Type B pancreatic cell (in vitro differentiated cells): ENCODE results near the gene CYBRD1. TPM values are rescaled to one million over a fixed set of nuclear protein-coding genes. Genes with fewer than 3 reads are reported as not detected.

ENCODE experiments used
- DNase-seq: peaks from one replicate; pipeline ENCODE4 v3.0.0; 2021; ENCODE audit warnings: mixed read lengths; ENCODE audit not compliant: unreplicated experiment; ENCODE audit errors: extremely low spot score
- H3K27ac Mint-ChIP-seq: 2 replicates; pipeline ENCODE4 v1.8.0; 2021; ENCODE audit warnings: mild to moderate bottlenecking, mixed read lengths
- H3K27me3 Mint-ChIP-seq: 2 replicates; pipeline ENCODE4 v1.8.0; 2021; ENCODE audit warnings: mixed read lengths
- H3K36me3 Mint-ChIP-seq: 2 replicates; pipeline ENCODE4 v1.8.0; 2021; ENCODE audit warnings: mixed read lengths
- H3K4me1 Mint-ChIP-seq: one replicate; pipeline ENCODE4 v1.8.0; 2021; ENCODE audit warnings: mixed read lengths; ENCODE audit not compliant: unreplicated experiment
- H3K4me3 Mint-ChIP-seq: 2 replicates; pipeline ENCODE4 v1.8.0; 2021; ENCODE audit warnings: mild to moderate bottlenecking, mixed read lengths
- H3K9me3 Mint-ChIP-seq: 2 replicates; pipeline ENCODE4 v1.8.0; 2021; ENCODE audit warnings: mixed read lengths
- total RNA-seq: library from RNA; stranded (reverse); gene quantifications from 2 replicates; pipeline ENCODE4 v1.2.1, GENCODE V29; 2021; ENCODE audit warnings: low replicate concordance
- TF ChIP-seq, protein P1 (sequence below): fragments of 200-600 bp; sonication (generic); conservative IDR thresholded peaks from 2 replicates; pipeline ENCODE4 v1.5.0; 2021; ENCODE audit warnings: antibody characterized with exemption, mild to moderate bottlenecking

CYBRD1 gene
- total RNA-seq, 1 donor from 2014 or later, result 21.1 TPM

DNA sequence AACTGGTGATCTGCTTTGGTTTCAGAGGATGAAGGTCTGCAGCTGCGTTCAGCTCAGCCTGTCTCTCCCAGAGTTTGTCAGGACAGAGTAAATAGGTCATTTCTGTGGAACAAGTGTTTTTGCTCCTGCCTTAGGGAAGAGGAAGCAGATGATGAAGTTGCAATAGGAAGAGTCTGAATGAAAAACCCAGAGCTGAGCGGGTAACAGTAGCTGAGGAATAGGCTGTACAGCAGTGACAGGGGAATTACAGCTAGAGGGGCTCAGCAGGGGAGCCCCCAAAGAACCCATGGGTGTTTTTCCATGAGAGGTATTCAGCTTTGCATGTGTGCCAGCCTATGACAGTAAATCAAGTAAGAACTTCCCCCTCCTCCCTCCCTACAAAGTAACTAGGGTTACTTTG is 10.3 kb upstream of the CYBRD1 start:
- H3K27ac Mint-ChIP-seq, result no peak overlapping the region
- no peak for DNase-seq
- peaks cover 8% of the 10 kb centered on the region for H3K27me3 Mint-ChIP-seq
- TF ChIP-seq, protein P1, sequence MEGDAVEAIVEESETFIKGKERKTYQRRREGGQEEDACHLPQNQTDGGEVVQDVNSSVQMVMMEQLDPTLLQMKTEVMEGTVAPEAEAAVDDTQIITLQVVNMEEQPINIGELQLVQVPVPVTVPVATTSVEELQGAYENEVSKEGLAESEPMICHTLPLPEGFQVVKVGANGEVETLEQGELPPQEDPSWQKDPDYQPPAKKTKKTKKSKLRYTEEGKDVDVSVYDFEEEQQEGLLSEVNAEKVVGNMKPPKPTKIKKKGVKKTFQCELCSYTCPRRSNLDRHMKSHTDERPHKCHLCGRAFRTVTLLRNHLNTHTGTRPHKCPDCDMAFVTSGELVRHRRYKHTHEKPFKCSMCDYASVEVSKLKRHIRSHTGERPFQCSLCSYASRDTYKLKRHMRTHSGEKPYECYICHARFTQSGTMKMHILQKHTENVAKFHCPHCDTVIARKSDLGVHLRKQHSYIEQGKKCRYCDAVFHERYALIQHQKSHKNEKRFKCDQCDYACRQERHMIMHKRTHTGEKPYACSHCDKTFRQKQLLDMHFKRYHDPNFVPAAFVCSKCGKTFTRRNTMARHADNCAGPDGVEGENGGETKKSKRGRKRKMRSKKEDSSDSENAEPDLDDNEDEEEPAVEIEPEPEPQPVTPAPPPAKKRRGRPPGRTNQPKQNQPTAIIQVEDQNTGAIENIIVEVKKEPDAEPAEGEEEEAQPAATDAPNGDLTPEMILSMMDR, result no peak
- H3K4me3 Mint-ChIP-seq, result no peak overlapping the region
- H3K36me3 Mint-ChIP-seq, result no peaks in the 10 kb centered on the region
- no peaks in the 10 kb centered on the region for H3K9me3 Mint-ChIP-seq
- no peaks in the 10 kb centered on the region for H3K4me1 Mint-ChIP-seq

DNA sequence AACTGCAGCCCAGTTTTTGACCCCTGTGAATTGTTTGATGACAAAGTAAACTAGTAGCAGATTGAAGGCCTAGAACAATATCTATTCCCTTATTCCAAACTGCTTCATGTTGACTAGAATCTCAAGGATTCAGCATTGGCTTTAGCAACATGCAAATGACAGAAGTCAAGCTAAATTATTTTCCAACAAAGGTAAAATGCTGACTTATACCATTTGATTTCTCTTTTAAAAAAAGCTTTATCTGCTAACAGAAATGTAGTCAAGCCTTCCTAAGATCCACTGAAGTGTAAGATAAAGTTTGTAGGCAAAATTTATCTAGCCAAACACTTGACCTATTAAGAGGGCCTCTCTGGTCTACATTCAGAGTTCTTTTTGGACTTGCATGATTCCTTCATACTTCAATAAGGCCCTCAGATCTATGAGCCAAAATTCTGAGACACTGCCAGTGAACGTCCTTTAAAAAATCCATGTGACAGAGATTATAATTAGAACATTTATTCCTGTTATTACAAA is 9.5 kb upstream of the CYBRD1 start:
- no peak for DNase-seq
- H3K4me1 Mint-ChIP-seq, result no peaks in the 10 kb centered on the region
- TF ChIP-seq, protein P1, result no peak
- H3K27ac Mint-ChIP-seq, result no peak overlapping the region
- no peaks in the 10 kb centered on the region for H3K9me3 Mint-ChIP-seq
- no peak overlapping the region for H3K4me3 Mint-ChIP-seq
- peaks cover 8% of the 10 kb centered on the region for H3K27me3 Mint-ChIP-seq
- no peaks in the 10 kb centered on the region for H3K36me3 Mint-ChIP-seq

DNA sequence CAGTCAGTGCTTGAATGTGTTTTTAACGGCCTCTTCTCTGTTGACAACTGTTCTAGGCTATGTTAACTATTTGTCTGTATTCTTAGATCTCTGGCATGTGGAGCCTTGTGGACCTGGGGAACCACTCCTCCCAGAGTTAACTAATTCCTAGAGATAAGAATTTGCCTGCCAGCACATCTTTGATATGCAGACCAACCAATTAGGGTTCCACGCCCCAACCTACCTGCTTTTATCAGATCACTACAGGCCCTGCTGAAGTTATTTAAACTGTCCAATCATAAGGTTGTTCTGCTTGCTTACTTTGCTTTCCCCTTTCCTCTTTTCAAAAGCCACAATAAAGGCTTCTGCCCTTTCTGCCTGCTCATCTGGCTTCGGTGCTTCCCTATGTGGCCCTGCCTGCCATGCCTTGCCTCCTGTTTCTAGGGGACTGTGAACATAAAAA is 8.5 kb upstream of the CYBRD1 start:
- Mint-ChIP-seq H3K4me1 (no peaks in the 10 kb centered on the region), H3K27me3 (peaks cover 9% of the 10 kb centered on the region), H3K9me3 (no peaks in the 10 kb centered on the region), H3K4me3 (no peak overlapping the region), H3K27ac (peak overlapping the region; percentile 13), H3K36me3 (no peaks in the 10 kb centered on the region)
- no peak for DNase-seq
- TF ChIP-seq, protein P1, result no peak

DNA sequence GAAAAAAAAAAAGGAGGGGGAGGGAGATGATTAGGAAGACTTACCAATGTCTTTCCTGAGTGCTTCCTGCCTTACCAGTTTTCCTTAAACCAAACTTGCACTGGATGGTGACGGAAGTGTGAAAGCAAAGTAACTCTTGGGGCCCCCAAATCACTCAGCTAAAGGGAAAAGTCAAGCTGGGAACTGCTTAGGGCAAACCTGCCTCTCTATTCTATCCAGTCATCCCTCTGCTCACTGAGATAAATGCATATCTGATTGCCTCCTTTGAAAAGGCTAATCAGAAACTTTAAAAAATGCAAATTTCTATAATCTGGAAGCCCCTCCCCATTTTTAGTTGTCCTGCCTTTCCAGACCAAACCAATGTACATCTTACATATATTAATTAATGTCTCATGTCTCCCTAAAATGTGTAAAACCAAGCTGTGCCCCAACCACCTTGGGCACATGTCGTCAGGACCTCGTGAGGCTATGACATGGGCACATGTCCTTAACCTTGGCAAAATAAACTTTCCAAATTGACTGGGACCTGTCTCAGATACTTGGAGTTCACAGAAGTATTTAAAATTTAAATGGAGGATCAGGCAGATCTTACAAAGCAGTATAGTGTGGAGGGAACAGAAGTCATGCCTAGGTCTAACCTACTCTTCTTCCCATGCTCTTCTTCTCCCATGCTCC is 7.2 kb upstream of the CYBRD1 start:
- DNase-seq, result no peak
- H3K27me3 Mint-ChIP-seq, result peaks cover 21% of the 10 kb centered on the region
- no peaks in the 10 kb centered on the region for H3K9me3 Mint-ChIP-seq
- no peaks in the 10 kb centered on the region for H3K4me1 Mint-ChIP-seq
- no peak overlapping the region for H3K27ac Mint-ChIP-seq
- H3K4me3 Mint-ChIP-seq, result no peak overlapping the region
- no peaks in the 10 kb centered on the region for H3K36me3 Mint-ChIP-seq
- TF ChIP-seq, protein P1, result no peak

DNA sequence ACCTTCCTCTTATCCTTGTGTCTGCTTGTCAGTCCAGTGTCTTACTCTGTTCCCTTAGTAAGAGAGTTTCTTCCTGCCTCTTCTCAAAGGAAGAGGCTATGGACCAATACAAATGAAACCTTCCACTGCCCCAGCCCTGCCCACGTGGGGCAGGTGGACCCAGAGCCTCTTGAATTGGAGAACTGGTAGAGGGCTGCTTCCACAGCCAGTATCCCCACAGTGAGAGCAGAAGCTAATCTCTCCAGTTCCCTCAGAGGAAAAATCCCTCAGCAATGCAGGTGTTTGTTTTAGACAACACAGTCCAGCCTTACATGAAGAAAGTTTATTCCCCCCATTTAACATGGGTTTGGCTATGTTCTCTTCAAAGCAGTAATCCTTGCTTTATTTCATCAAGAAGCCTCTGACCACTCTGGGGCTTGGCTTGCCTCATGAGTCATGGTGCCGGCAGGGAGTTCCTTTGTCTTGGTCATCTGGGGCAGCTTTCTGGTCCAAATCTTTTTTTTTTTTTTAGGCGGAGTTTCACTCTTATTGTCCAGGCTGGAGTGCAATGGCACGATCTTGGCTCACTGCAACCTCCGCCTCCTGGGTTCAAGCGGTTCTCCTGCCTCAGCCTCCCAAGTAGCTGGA is 6.5 kb upstream of the CYBRD1 start:
- Mint-ChIP-seq H3K27me3 (peaks cover 22% of the 10 kb centered on the region), H3K9me3 (no peaks in the 10 kb centered on the region), H3K36me3 (no peaks in the 10 kb centered on the region), H3K4me1 (no peaks in the 10 kb centered on the region), H3K27ac (no peak overlapping the region), H3K4me3 (no peak overlapping the region)
- TF ChIP-seq, protein P1, result no peak
- no peak for DNase-seq
